GM12878 (cell line): ENCODE data around the gene MTFR2. TPM values are rescaled to one million over a fixed set of nuclear protein-coding genes. Genes with fewer than 3 reads are reported as not detected.
A peak's percentile ranks its signal among the peaks of the same experiment; 100 is the strongest.

Experiments used
- ATF2 ChIP-seq: IDR thresholded peaks from 2 replicates; pipeline ENCODE4 v1.6.1; 2012; ENCODE audit warnings: low read length, inconsistent platforms
- EED ChIP-seq: sonication (generic); IDR thresholded peaks from 2 replicates; pipeline ENCODE4 v1.6.1; 2016; ENCODE audit warnings: antibody characterized with exemption, low read depth
- FOS ChIP-seq: IDR thresholded peaks from 3 replicates; pipeline ENCODE4 v1.6.1; 2011; ENCODE audit warnings: borderline replicate concordance; ENCODE audit not compliant: insufficient read length; ENCODE audit errors: extremely low read depth
- GATAD2B ChIP-seq: fragments of 450-650 bp; conservative IDR thresholded peaks from 2 replicates; pipeline ENCODE4 v1.6.1; 2017; ENCODE audit warnings: low read depth, mild to moderate bottlenecking, moderate library complexity
- HDAC2 ChIP-seq: fragments of 200-600 bp; sonication (generic); IDR thresholded peaks from 2 replicates; pipeline ENCODE4 v1.6.1; 2017
- HDAC6 ChIP-seq: fragments of 200-600 bp; sonication (generic); IDR thresholded peaks from one replicate; pipeline ENCODE4 v1.8.0; 2017; ENCODE audit warnings: antibody characterized with exemption; ENCODE audit not compliant: unreplicated experiment
- IKZF2 ChIP-seq, 2 experiments: fragments of 450-650 bp; IDR thresholded peaks; 2 replicates each; pipeline ENCODE4 v1.6.1; 2017; ENCODE audit warnings: mild to moderate bottlenecking in 2 of 2, moderate library complexity in 2 of 2
- LARP7 ChIP-seq: fragments of 450-650 bp; IDR thresholded peaks from 2 replicates; pipeline ENCODE4 v1.6.1; 2017; ENCODE audit warnings: mild to moderate bottlenecking
- NFXL1 ChIP-seq: fragments of 450-650 bp; IDR thresholded peaks from 2 replicates; pipeline ENCODE4 v1.6.1; 2017; ENCODE audit warnings: antibody characterized with exemption, mild to moderate bottlenecking, borderline replicate concordance
- PML ChIP-seq: IDR thresholded peaks from 2 replicates; pipeline ENCODE4 v1.6.1; 2012; ENCODE audit warnings: low read length, inconsistent platforms
- RAD51 ChIP-seq: fragments of 450-650 bp; IDR thresholded peaks from 2 replicates; pipeline ENCODE4 v1.6.1; 2016; ENCODE audit warnings: moderate library complexity, mild to moderate bottlenecking, inconsistent platforms
- SMAD5 ChIP-seq: IDR thresholded peaks from 2 replicates; pipeline ENCODE4 v1.6.1; 2016; ENCODE audit warnings: antibody characterized with exemption, low read depth
- SREBF1 ChIP-seq: IDR thresholded peaks from 2 replicates; pipeline ENCODE4 v1.6.1; 2012; ENCODE audit warnings: mild to moderate bottlenecking, low read length
- STAT1 ChIP-seq: fragments of 450-650 bp; conservative IDR thresholded peaks from 2 replicates; pipeline ENCODE4 v1.6.1; 2014; ENCODE audit warnings: antibody characterized with exemption, mild to moderate bottlenecking
- SUZ12 ChIP-seq: fragments of 200-600 bp; sonication (generic); IDR thresholded peaks from one replicate; pipeline ENCODE4 v1.6.1; 2018; ENCODE audit warnings: antibody characterized with exemption, mild to moderate bottlenecking; ENCODE audit not compliant: unreplicated experiment
- WRNIP1 ChIP-seq: IDR thresholded peaks from 2 replicates; pipeline ENCODE4 v1.6.1; 2011; ENCODE audit warnings: low read depth, low read length, improper control_type of control experiment, borderline replicate concordance
- ZNF384 ChIP-seq: IDR thresholded peaks from 2 replicates; pipeline ENCODE4 v1.6.1; 2012; ENCODE audit warnings: low read depth, mild to moderate bottlenecking, low read length, improper control_type of control experiment, borderline replicate concordance
- ZSCAN29 ChIP-seq: fragments of 450-650 bp; IDR thresholded peaks from 2 replicates; pipeline ENCODE4 v1.6.1; 2017; ENCODE audit warnings: mild to moderate bottlenecking, moderate library complexity
- polyA plus RNA-seq, 11 experiments: library from polyadenylated mRNA; depleted of rRNA in 4 of 11; unstranded in 6 of 11; stranded (reverse) in 5 of 11; fragments of >200 nt; fragmentation: Nextera tagmentation in 4 of 11; fragmentation: Illumina TruSeq in 1 of 11; extraction: Ambion mirVana in 4 of 11; extraction: Trizol in 1 of 11; gene quantifications; 1 replicate in 1 of 11; 2 replicates in 10 of 11; pipeline versions ENCODE4 v1.2.1 to v1.2.3, GENCODE V29; 2011 to 2016; ENCODE audit warnings: inconsistent platforms in 2 of 11, missing spikeins in 2 of 11, low read depth in 1 of 11
- total RNA-seq, 4 experiments: library from RNA; depleted of rRNA in 3 of 4; stranded (reverse); fragments of >200 nt in 3 of 4; fragmentation: Illumina TruSeq in 1 of 4; extraction: Trizol in 1 of 4; gene quantifications; 2 replicates each; pipeline versions ENCODE4 v1.2.1 to v1.2.3, GENCODE V29; 2013 to 2021
- TF ChIP-seq, protein P1 (sequence below): fragments of 450-650 bp; IDR thresholded peaks from 2 replicates; pipeline ENCODE4 v1.6.1; 2017; ENCODE audit warnings: mild to moderate bottlenecking
- TF ChIP-seq, protein P2 (sequence below): fragments of 450-650 bp; IDR thresholded peaks from 2 replicates; pipeline ENCODE4 v1.6.1; 2016; ENCODE audit warnings: mild to moderate bottlenecking
- TF ChIP-seq, protein P3 (sequence below): fragments of 450-650 bp; IDR thresholded peaks from 2 replicates; pipeline ENCODE4 v1.6.1; 2016; ENCODE audit warnings: mild to moderate bottlenecking
- TF ChIP-seq, protein P4 (sequence below): fragments of 450-650 bp; conservative IDR thresholded peaks from 2 replicates; pipeline ENCODE4 v1.6.1; 2017; ENCODE audit warnings: mild to moderate bottlenecking, moderate library complexity

Gene MTFR2
- total and polyA plus RNA-seq, 10 of the 15 experiments (the other 5 are each of a cell fraction or from before 2014, with no cell fraction given): 7.3 to 33.5 (median 25.3) TPM

DNA sequence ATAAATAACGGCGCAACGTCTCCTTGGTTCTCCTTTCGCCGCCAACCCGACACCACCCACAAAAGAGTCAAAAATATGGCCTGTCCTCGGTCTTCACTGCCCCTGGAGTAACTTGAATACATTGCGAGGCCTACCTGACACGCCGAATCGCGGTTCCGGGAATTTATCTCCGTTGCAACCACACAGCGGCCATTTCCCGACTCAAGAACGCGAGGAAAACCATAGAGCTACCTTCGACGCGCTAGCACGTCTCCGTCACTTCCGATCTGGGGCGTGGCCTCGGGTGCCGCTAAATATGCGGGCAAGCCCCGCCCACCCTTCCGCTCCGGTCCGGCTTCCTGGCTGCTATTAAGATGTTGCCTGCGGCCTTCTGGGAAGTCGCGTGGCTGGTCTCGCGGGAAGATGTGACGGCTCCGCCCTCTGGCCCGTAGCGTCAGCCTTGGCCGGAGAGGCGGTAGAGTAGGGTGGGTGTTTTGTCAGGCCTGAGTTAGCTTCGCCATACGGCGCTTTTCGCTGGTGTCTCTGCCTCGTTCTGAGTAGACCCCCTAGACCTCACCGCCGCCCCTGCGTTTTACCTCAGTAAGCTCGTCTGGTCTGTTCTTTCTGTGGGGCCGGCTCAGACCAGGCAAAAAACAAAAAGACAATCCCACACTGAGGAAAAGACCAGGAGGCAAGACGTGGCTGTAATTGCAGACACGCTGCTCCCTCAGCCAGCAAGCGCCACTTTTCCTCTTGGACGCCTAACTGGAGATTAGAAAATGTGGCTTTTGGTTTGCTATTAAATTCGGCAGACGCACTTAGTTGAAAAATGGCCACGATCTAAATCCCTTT is 39.7 kb upstream of the MTFR2 start, which contains the start of gene BCLAF1 (continued):
- TF ChIP-seq SMAD5 (peak; percentile 87; the same call in 1 of the 2 replicates), PML (peak; percentile 99), ZNF384 (no peak), EED (no peak), FOS (no peak), RAD51 (no peak), LARP7 (peak; percentile 73), SREBF1 (no peak), HDAC2 (no peak), IKZF2 (IDR thresholded peaks at IDR 0.05) (no peak; a peak in 1 of 4 replicates), ZSCAN29 (no peak), STAT1 (no peak), NFXL1 (no peak), ATF2 (no peak), WRNIP1 (no peak), GATAD2B (no peak), SUZ12 (no peak), HDAC6 (no peak)
- TF ChIP-seq, protein P1, sequence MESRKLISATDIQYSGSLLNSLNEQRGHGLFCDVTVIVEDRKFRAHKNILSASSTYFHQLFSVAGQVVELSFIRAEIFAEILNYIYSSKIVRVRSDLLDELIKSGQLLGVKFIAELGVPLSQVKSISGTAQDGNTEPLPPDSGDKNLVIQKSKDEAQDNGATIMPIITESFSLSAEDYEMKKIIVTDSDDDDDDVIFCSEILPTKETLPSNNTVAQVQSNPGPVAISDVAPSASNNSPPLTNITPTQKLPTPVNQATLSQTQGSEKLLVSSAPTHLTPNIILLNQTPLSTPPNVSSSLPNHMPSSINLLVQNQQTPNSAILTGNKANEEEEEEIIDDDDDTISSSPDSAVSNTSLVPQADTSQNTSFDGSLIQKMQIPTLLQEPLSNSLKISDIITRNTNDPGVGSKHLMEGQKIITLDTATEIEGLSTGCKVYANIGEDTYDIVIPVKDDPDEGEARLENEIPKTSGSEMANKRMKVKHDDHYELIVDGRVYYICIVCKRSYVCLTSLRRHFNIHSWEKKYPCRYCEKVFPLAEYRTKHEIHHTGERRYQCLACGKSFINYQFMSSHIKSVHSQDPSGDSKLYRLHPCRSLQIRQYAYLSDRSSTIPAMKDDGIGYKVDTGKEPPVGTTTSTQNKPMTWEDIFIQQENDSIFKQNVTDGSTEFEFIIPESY: no peak
- TF ChIP-seq, protein P2, sequence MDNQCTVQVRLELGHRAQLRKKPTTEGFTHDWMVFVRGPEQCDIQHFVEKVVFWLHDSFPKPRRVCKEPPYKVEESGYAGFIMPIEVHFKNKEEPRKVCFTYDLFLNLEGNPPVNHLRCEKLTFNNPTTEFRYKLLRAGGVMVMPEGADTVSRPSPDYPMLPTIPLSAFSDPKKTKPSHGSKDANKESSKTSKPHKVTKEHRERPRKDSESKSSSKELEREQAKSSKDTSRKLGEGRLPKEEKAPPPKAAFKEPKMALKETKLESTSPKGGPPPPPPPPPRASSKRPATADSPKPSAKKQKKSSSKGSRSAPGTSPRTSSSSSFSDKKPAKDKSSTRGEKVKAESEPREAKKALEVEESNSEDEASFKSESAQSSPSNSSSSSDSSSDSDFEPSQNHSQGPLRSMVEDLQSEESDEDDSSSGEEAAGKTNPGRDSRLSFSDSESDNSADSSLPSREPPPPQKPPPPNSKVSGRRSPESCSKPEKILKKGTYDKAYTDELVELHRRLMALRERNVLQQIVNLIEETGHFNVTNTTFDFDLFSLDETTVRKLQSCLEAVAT: peak; percentile 17; the same call in 1 of the 2 replicates
- TF ChIP-seq, protein P3, sequence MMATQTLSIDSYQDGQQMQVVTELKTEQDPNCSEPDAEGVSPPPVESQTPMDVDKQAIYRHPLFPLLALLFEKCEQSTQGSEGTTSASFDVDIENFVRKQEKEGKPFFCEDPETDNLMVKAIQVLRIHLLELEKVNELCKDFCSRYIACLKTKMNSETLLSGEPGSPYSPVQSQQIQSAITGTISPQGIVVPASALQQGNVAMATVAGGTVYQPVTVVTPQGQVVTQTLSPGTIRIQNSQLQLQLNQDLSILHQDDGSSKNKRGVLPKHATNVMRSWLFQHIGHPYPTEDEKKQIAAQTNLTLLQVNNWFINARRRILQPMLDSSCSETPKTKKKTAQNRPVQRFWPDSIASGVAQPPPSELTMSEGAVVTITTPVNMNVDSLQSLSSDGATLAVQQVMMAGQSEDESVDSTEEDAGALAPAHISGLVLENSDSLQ: no peak; the same call in 1 of the 2 replicates
- TF ChIP-seq, protein P4, sequence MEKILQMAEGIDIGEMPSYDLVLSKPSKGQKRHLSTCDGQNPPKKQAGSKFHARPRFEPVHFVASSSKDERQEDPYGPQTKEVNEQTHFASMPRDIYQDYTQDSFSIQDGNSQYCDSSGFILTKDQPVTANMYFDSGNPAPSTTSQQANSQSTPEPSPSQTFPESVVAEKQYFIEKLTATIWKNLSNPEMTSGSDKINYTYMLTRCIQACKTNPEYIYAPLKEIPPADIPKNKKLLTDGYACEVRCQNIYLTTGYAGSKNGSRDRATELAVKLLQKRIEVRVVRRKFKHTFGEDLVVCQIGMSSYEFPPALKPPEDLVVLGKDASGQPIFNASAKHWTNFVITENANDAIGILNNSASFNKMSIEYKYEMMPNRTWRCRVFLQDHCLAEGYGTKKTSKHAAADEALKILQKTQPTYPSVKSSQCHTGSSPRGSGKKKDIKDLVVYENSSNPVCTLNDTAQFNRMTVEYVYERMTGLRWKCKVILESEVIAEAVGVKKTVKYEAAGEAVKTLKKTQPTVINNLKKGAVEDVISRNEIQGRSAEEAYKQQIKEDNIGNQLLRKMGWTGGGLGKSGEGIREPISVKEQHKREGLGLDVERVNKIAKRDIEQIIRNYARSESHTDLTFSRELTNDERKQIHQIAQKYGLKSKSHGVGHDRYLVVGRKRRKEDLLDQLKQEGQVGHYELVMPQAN: no peak; the same call in 1 of the 2 replicates
